ENCODE results near the gene HMCN2.

GRCh38 chr9:130336885-130337284 lies 71.3 kb downstream of the HMCN2 start:
- TF ChIP-seq CTCF (conservative IDR thresholded peaks at IDR 0.05; ENCODE audit: low read length) (no peak), EZH2phosphoT487 (IDR thresholded peaks at IDR 0.05; ENCODE audit: borderline replicate concordance, low read depth, low read length) (no peak)

Data from OCI-LY7 (cell line).